GM21360 (cell line): ENCODE data around the gene FAM53A.
"Not testable (repeated sequence)": the region's sequence is repeated elsewhere in the genome, so short reads cannot be mapped to it uniquely, and the experiment has no call there.

Experiments used
- ATAC-seq: cut with Tn5 transposase; IDR thresholded peaks from one replicate; pipeline ENCODE4 v1.9.1; 2021; ENCODE audit warnings: mild to moderate bottlenecking, moderate library complexity; ENCODE audit not compliant: unreplicated experiment

The FAM53A gene

GRCh38 chr4:1641671-1642070 is 42.4 kb downstream of the FAM53A start:
- no peak for ATAC-seq

GRCh38 chr4:1640716-1641503 is 43.2 kb downstream of the FAM53A start:
- not testable (repeated sequence) for ATAC-seq

DNA sequence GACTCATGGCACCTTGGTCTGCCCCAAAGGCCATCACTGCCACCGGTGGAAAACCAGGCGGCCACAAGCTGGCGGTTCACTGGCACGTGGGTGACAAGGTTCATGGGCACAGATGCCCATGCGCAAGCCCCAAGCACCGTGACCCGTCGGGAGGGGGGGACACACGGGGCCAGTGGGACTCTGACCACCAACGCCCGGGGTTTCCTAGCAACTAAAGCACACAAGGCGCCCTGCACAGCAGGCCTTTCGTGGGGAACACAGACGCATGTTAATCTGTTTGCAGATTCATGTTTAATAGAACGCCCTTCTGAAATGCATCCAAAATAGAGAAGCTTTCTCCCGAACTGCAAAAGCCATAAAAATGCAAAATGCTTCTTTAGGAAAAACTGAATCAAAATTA is 43.9 kb downstream of the FAM53A start:
- no peak for ATAC-seq

- no peak for ATAC-seq
These were observed 44.7 kb downstream of the FAM53A start for GRCh38 chr4:1639299-1639868.

DNA sequence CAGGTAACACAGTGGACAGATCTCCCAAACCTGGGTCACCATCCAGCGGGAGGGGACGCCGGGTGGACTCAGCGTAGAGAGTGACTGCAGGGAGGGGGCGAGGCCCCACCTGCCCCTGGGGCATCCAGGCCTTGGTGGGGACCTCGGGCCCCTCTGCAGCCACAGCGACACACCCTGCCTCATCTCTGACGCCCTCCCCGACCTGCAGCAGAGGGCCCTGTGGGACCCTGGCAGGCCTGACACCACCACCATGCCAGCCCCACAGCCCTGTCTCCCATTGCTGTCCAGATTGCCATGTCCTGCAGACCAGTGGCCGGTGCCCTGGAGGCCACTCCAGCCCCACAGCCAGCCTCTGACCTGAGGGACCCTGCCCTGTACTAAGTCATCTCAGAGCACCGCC is 45.2 kb downstream of the FAM53A start:
- no peak for ATAC-seq

- no peak for ATAC-seq
These were observed 45.9 kb downstream of the FAM53A start for GRCh38 chr4:1638272-1638598.

- ATAC-seq, result no peak
These were observed 46.4 kb downstream of the FAM53A start for GRCh38 chr4:1637580-1638271.

DNA sequence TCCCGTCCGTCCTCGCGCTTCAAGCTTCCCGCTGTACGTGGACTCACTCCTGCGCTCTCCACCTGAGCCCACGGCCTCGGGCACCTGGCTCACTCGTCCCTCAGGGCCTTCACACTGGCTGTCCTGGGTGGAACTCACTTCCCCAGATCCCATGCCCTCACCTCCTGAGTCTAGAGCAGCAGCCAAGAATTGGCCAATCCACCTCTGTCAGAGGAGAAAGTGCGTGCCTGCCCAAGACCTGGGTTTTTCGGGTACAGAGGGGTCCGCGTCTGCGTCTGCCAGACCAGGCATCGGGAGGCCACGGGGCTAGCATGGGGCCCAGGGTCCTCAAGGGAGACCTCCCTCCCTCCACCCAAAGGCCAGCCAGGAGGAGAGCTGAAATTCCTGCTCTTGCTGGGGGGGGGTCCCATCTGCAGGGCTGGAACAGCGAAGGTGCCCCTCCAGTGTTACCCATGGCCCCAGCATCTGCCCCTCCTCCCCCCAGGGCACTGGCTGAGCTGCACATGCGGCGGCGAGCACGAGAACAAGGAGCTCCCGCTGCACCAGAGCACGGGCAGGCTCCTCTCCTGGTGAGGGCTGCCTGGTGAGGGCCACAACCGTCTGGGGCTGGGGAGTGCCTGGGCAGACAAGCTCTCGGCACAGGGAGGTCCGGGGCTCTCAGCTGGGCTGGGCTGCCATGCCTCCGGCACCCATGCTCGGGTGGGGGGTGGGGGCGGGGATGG is 47.5 kb downstream of the FAM53A start:
- ATAC-seq, result no peak

- ATAC-seq, result no peak
These were observed 48.6 kb downstream of the FAM53A start for GRCh38 chr4:1635464-1635863.

- ATAC-seq, result no peak
These were observed 50.1 kb downstream of the FAM53A start for GRCh38 chr4:1633993-1634392.

- ATAC-seq, result no peak
These were observed 51.7 kb downstream of the FAM53A start for GRCh38 chr4:1632109-1633104.

GRCh38 chr4:1631136-1631535 is 53.0 kb downstream of the FAM53A start:
- ATAC-seq, result no peak

DNA sequence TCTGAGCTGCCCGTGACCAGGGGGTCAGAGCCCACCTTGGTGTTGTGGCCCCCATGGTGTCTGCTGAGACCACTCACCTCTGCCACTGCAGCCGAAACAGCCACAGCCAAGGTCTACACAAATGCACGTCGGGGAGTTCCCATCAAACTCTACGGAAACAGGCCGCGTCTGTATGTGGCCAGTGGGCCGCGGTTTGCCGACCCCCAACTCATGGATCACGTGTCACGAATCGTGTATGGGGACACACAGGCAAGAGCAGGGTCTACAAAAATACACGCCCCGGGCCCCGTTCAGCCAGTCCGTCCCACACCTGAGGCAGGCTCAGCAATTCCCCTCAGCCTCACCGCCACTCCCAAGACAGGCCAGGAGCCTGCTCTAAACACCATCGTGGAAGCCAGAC is 53.8 kb downstream of the FAM53A start:
- ATAC-seq, result no peak

DNA sequence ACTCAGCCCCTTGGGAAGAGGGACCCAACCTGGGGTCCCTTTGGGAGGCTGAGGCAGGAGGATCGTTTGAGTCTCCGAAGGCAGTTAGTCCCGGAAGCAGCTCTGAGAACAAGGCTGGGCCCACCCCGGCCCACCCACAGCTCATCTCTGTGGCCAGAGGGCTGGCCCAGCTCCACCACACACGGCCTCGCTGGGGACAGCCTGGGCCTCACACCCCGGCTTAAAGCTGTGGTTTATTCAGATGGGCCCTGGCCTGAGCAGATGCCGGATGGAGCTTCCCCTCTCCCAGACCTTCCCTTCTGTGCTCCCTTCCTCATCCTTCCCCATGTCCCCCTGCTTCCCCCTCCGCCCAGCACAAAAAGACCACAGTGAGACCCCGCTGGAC is 54.4 kb downstream of the FAM53A start:
- no peak for ATAC-seq

DNA sequence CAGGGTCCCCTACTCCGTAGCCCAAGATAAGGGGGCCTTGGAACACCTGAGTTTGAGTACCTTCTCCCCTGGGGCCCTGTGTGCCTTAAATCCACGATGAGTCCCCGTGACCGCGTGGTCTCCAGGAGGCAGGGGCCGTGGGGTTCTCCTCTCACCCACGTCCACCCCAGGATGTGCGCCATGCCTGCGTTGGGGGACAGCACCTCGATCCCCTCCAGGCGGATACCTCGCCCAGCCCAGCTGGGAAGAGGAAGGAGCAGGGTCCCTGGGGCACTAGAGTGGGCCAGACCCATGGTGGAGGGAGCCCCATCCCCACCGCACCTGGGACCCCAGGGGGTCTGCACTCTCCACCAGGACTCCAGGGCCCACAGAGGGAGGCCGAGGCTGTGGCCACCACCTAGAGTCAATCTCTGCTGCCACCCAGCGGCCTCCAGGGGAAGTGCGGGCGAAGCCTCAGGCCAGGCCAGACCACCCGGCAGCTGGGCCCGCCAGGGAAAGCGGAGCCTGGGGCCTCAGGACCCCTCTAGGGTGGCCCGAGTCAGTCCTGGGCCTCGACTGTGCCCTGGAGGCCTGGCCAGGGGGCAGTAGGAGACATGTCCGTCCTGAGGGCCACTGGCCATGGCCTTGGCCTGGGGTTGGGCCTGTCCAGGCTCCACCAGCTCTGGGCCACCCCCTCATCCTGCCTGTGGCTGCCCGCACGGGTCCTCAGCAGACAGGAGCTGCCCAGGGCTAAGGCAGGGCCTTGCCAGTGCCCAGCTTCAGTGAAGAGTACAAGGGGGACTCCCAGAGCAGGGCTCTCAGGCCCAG is 55.0 kb downstream of the FAM53A start:
- ATAC-seq, result no peak

DNA sequence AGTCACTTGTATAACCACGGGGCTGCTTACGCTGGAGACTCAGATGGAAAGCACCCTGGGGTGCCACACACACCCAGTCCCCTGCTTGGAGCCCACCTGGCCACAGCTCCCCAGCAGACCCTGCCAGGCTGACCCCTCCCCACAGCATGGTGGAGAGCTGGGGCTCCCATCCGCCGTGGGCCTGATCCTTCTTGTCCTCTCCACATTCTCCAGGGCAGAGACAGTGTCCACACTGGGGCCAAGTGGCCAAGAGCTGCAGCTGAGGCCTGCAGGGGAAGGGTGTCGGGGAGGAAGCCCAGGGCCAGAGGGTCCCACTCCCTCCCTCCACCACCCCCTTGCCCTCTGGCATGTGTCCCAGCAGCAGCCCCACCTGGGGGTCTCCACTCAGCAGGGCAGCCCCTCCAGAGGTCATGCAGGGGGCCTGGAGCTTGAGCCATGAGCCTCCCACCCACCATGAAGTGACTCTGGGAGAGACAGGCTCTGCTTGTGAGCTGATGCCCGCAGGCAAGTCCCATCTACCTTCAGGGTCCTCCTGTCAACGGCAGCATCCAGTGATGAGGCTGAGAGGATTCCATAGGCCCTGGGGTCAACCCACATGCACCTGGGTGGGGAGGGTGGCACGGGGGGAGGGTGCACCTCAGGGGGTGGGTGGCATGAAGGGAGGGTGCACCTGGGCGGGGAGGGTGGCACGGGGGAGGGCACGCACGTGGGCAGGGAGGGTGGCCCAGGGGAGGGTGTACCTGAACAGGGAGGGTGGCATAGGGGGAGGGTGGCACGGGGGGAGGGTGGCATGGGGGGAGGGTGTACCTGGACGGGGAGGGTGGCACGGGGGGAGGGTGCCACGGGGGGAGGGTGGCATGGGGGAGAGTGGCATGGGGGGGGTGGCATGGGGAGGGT is 56.4 kb downstream of the FAM53A start:
- ATAC-seq, result no peak

DNA sequence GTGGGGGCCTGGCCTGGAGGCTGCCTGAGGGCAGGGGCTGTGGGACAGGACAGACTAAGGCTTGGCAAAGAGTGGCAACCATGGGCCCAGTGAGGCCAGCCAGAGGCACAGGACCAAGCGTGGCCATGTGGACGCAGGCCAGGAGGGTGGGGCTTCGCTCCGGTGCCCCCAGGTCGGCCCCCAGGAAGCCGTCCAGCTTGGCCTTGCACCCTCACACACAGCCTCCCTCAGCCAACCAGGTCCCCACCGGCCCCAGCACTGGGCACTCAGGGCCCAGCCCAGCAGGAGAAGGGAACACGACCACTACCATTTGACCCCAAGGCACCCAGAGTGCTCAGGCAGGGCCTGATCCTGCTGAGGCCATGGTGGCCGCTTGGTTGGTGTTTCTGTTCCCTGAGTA is 57.2 kb downstream of the FAM53A start:
- no peak for ATAC-seq

DNA sequence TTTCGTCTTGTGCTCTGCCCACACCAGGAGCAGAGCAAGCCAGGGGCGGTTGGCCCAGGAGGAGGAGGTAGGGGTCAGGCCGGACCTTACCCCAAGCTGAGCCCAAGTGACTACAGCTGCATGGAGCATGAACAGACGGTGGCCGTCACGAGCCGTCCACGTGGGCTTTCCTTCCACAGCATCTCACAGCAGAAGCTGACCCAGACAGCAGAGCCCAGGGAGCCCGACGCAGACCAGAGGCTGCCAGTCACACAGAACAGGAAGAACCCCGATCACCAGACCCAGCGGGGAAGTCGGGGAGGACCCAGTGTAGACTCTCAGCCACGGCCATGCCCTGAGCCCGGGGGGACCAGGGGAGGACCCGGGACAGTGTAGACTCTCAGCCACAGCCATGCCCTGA is 58.0 kb downstream of the FAM53A start:
- no peak for ATAC-seq
